KMS-11 (cell line): ENCODE results near the gene SETD1A.

Experiments
- H2AFZ ChIP-seq: fragments of 200-600 bp; sonication (generic); 2 replicates; pipeline ENCODE4 v1.6.1; 2016; ENCODE audit warnings: antibody characterized with exemption, mixed run types, low read depth
- H3K27ac ChIP-seq: fragments of 200-600 bp; sonication (generic); 2 replicates; pipeline ENCODE4 v1.6.1; 2016; ENCODE audit warnings: mild to moderate bottlenecking, mixed run types
- H3K27me3 ChIP-seq: fragments of 200-600 bp; sonication (generic); 2 replicates; pipeline ENCODE4 v1.6.1; 2017; ENCODE audit warnings: mild to moderate bottlenecking, low read depth, mixed run types, moderate library complexity; ENCODE audit not compliant: insufficient read depth
- H3K36me3 ChIP-seq: fragments of 200-600 bp; sonication (generic); 2 replicates; pipeline ENCODE4 v1.6.1; 2017; ENCODE audit warnings: mild to moderate bottlenecking, mixed run types; ENCODE audit not compliant: insufficient read depth
- H3K4me1 ChIP-seq: fragments of 200-600 bp; sonication (generic); 2 replicates; pipeline ENCODE4 v1.6.1; 2016; ENCODE audit warnings: mild to moderate bottlenecking, low read depth, mixed run types; ENCODE audit not compliant: poor library complexity, severe bottlenecking
- H3K4me2 ChIP-seq: fragments of 200-600 bp; sonication (generic); 2 replicates; pipeline ENCODE4 v1.7.0; 2016; ENCODE audit warnings: mild to moderate bottlenecking, mixed run types
- H3K4me3 ChIP-seq: fragments of 200-600 bp; sonication (generic); IDR thresholded peaks from 2 replicates; pipeline ENCODE4 v1.6.1; 2017; ENCODE audit warnings: low read depth, low read length, mixed read lengths; ENCODE audit not compliant: insufficient read depth
- H3K79me2 ChIP-seq: fragments of 200-600 bp; sonication (generic); 2 replicates; pipeline ENCODE4 v1.6.1; 2016; ENCODE audit warnings: low read depth, mixed run types; ENCODE audit not compliant: insufficient read depth
- H3K9ac ChIP-seq: fragments of 200-600 bp; sonication (generic); 2 replicates; pipeline ENCODE4 v1.6.1; 2016; ENCODE audit warnings: mild to moderate bottlenecking, mixed run types
- H4K20me1 ChIP-seq: fragments of 200-600 bp; sonication (generic); 2 replicates; pipeline ENCODE4 v1.6.1; 2016; ENCODE audit warnings: mild to moderate bottlenecking, mixed run types; ENCODE audit not compliant: insufficient read depth
- TF ChIP-seq, protein P1 (sequence below): fragments of 200-600 bp; sonication (generic); conservative IDR thresholded peaks from 2 replicates; pipeline ENCODE4 v1.6.1; 2017; ENCODE audit warnings: low read depth, mild to moderate bottlenecking, antibody characterized with exemption, low read length, moderate library complexity, mixed read lengths

Gene SETD1A

DNA sequence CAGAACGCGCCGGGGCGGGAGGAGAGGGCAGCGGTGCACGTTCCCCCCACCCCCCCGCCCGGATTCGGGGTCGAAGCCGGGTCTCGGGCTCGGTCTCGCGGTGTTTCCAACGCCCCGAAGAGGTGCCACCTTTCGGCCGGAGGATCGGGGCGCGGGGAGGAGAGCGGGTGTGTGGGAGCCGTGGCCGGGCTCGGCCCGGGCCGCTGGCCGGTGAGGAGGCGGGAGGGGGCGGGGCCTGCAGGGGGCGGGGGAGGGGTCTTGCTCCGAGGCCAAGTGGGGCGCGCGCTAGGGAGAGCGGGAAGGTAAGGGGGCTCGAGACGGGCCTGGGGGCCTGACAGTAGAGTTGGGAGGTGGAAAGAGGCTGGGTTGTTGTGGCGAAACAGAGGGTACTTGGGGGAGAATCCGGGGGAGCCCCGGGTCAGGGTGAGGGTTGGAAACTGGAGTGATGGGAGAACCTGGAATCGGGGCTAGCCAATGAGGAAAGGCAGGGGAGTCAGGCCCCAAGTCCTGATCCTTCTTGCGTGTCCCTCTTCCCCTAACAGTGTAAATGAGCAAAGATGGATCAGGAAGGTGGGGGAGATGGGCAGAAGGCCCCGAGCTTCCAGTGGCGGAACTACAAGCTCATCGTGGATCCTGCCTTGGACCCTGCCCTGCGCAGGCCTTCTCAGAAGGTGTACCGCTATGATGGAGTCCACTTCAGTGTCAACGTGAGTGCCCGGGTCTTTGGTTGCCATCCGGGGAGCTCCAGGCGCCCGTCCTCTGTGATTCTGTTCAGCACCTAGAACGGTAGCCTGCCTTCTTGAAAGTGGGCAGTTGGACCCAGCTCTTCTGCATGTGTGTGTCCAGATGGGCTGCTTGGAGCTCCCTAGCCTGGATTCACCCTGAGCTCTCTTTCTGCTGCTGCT, 873 bp downstream of the SETD1A start:
- Histone ChIP-seq H3K27me3 (no peaks in the 10 kb centered on the region), H3K9ac (peak overlapping the region; percentile 90; the same call in 1 of the 2 replicates), H3K4me1 (peaks cover 28% of the 10 kb centered on the region), H3K4me3 (no peak overlapping the region), H3K27ac (no peak overlapping the region), H3K36me3 (peaks cover 14% of the 10 kb centered on the region; the same call in 1 of the 2 replicates), H3K4me2 (peak overlapping the region; percentile 66), H4K20me1 (no peaks in the 10 kb centered on the region), H2AFZ (no peak overlapping the region), H3K79me2 (peaks cover 19% of the 10 kb centered on the region)
- TF ChIP-seq, protein P1, sequence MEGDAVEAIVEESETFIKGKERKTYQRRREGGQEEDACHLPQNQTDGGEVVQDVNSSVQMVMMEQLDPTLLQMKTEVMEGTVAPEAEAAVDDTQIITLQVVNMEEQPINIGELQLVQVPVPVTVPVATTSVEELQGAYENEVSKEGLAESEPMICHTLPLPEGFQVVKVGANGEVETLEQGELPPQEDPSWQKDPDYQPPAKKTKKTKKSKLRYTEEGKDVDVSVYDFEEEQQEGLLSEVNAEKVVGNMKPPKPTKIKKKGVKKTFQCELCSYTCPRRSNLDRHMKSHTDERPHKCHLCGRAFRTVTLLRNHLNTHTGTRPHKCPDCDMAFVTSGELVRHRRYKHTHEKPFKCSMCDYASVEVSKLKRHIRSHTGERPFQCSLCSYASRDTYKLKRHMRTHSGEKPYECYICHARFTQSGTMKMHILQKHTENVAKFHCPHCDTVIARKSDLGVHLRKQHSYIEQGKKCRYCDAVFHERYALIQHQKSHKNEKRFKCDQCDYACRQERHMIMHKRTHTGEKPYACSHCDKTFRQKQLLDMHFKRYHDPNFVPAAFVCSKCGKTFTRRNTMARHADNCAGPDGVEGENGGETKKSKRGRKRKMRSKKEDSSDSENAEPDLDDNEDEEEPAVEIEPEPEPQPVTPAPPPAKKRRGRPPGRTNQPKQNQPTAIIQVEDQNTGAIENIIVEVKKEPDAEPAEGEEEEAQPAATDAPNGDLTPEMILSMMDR: no peak

DNA sequence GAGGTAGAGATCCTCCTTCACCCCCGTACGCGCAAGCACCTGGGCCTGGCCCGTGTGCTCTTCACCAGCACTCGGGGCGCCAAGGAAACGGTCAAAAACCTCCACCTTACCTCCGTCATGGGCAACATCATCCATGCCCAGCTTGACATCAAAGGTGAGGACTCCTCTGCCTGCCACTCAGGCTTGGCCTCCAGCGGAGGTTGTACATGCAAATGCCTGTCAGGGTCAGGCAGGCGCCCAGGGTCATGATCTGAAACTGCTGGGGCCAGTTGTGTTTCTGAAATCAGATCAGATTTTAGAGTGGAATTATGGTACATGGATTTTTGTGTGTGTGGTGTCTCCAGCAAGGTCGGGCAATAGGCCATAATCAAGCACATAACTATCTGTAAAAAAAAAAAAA, 3.8 kb downstream of the SETD1A start:
- Histone ChIP-seq H2AFZ (no peak overlapping the region), H3K4me1 (peaks cover 10% of the 10 kb centered on the region), H3K27ac (no peak overlapping the region), H3K27me3 (no peaks in the 10 kb centered on the region), H3K4me2 (no peak overlapping the region), H3K36me3 (peaks cover 14% of the 10 kb centered on the region; the same call in 1 of the 2 replicates), H3K9ac (no peak overlapping the region), H3K79me2 (peaks cover 19% of the 10 kb centered on the region), H3K4me3 (no peak overlapping the region), H4K20me1 (no peaks in the 10 kb centered on the region)
- TF ChIP-seq, protein P1: no peak

DNA sequence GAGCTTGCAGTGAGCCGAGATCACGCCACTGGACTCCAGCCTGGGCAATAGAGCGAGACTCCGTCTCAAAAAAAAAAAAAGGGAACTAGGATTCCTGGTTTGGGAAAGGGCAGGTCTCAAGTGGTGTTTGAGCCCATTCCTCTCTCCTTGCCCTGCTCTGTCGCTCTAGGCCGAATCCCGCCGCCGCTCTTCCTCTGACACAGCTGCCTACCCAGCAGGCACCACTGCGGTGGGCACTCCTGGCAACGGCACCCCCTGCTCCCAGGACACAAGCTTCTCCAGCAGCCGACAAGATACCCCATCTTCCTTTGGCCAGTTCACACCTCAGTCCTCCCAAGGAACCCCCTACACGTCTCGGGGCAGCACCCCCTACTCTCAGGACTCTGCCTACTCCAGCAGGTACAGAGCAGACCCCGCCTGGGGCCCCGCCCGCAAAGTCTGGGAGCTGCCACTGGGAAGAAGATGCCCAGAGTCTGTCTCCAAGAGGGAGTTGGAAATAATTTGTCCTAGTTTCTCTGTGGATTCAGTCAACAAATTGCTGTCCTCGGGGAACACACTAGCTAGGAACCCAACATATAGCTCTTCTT, 6.5 kb downstream of the SETD1A start:
- peaks cover 12% of the 10 kb centered on the region for H3K79me2 ChIP-seq
- H3K4me3 ChIP-seq: no peak overlapping the region
- no peaks in the 10 kb centered on the region for H4K20me1 ChIP-seq
- H3K4me1 ChIP-seq: peaks cover 1% of the 10 kb centered on the region
- no peak overlapping the region for H3K27ac ChIP-seq
- no peak overlapping the region for H3K9ac ChIP-seq
- H2AFZ ChIP-seq: no peak overlapping the region
- TF ChIP-seq, protein P1: no peak
- no peak overlapping the region for H3K4me2 ChIP-seq
- H3K36me3 ChIP-seq: peaks cover 14% of the 10 kb centered on the region; the same call in 1 of the 2 replicates
- H3K27me3 ChIP-seq: no peaks in the 10 kb centered on the region

DNA sequence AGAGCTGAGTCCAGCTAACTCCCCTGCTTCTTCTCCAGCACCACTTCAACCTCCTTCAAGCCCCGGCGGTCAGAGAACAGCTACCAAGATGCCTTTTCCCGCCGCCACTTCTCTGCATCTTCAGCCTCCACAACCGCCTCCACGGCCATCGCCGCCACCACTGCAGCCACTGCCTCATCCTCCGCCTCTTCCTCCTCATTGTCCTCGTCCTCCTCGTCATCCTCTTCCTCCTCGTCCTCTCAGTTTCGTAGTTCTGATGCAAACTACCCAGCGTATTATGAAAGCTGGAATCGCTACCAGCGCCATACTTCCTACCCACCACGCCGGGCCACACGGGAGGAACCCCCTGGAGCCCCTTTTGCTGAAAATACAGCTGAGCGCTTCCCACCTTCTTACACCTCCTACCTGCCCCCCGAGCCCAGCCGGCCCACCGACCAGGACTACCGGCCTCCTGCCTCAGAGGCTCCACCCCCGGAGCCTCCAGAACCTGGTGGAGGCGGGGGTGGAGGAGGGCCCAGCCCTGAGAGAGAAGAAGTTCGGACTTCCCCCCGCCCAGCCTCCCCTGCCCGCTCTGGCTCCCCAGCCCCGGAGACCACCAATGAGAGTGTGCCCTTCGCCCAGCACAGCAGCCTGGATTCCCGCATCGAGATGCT, 7.1 kb downstream of the SETD1A start:
- H3K4me3 ChIP-seq: no peak overlapping the region
- no peaks in the 10 kb centered on the region for H4K20me1 ChIP-seq
- H3K27ac ChIP-seq: no peak overlapping the region
- H2AFZ ChIP-seq: no peak overlapping the region
- no peaks in the 10 kb centered on the region for H3K4me1 ChIP-seq
- H3K9ac ChIP-seq: no peak overlapping the region
- peaks cover 6% of the 10 kb centered on the region; the same call in 1 of the 2 replicates for H3K79me2 ChIP-seq
- H3K4me2 ChIP-seq: no peak overlapping the region
- TF ChIP-seq, protein P1: no peak
- H3K27me3 ChIP-seq: no peaks in the 10 kb centered on the region
- peaks cover 14% of the 10 kb centered on the region; the same call in 1 of the 2 replicates for H3K36me3 ChIP-seq
